ENCODE results near the gene IL1RL2. TPM values are rescaled to one million over a fixed set of nuclear protein-coding genes. Genes with fewer than 3 reads are reported as not detected.

IL1RL2 gene
- total RNA-seq, 1 donor from 2014 or later = 2.6 TPM

DNA sequence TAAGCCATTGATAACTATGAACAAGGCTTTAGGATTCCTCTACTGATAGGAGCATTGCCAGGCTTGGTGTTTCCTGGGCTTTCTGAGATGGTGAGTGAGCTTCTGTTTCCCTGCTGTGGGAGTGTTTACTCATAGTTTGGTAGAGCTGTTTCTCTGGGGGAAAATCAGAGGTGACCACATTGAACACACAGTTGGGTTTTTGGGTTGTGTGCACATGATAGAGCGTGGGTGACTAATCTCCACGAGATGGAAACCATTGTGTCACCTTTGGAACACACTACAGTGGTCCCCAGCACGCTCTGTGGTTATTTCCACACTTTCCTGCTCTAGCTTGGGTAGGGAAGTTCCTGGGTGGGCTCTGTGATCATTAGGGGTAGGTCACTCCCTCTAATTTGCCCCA lies 38.9 kb upstream of the IL1RL2 start:
- DNase-seq (ENCODE audit: low read depth) = no peak
- TF ChIP-seq CTCF (conservative IDR thresholded peaks at IDR 0.05; ENCODE audit: low read depth, low read length) = no peak
- H3K4me3 ChIP-seq (ENCODE audit: low read depth, low read length) = no peak overlapping the region

- no peak for DNase-seq (ENCODE audit: low read depth)
- no peak overlapping the region for H3K4me3 ChIP-seq (ENCODE audit: low read depth, low read length)
- no peak for TF ChIP-seq CTCF (conservative IDR thresholded peaks at IDR 0.05; ENCODE audit: low read depth, low read length)
These were observed 37.6 kb upstream of the IL1RL2 start for GRCh38 chr2:102149243-102149642.

- no peak for TF ChIP-seq CTCF (conservative IDR thresholded peaks at IDR 0.05; ENCODE audit: low read depth, low read length)
- no peak overlapping the region for H3K4me3 ChIP-seq (ENCODE audit: low read depth, low read length)
- no peak for DNase-seq (ENCODE audit: low read depth)
These were observed 37.0 kb upstream of the IL1RL2 start for GRCh38 chr2:102149644-102150455.

GRCh38 chr2:102154364-102154763 lies 32.5 kb upstream of the IL1RL2 start:
- H3K4me3 ChIP-seq (ENCODE audit: low read depth, low read length) = no peak overlapping the region
- DNase-seq (ENCODE audit: low read depth) = no peak
- no peak for TF ChIP-seq CTCF (conservative IDR thresholded peaks at IDR 0.05; ENCODE audit: low read depth, low read length)

GRCh38 chr2:102154946-102155702 lies 31.7 kb upstream of the IL1RL2 start:
- TF ChIP-seq CTCF (conservative IDR thresholded peaks at IDR 0.05; ENCODE audit: low read depth, low read length) = no peak
- DNase-seq (ENCODE audit: low read depth) = no peak

DNA sequence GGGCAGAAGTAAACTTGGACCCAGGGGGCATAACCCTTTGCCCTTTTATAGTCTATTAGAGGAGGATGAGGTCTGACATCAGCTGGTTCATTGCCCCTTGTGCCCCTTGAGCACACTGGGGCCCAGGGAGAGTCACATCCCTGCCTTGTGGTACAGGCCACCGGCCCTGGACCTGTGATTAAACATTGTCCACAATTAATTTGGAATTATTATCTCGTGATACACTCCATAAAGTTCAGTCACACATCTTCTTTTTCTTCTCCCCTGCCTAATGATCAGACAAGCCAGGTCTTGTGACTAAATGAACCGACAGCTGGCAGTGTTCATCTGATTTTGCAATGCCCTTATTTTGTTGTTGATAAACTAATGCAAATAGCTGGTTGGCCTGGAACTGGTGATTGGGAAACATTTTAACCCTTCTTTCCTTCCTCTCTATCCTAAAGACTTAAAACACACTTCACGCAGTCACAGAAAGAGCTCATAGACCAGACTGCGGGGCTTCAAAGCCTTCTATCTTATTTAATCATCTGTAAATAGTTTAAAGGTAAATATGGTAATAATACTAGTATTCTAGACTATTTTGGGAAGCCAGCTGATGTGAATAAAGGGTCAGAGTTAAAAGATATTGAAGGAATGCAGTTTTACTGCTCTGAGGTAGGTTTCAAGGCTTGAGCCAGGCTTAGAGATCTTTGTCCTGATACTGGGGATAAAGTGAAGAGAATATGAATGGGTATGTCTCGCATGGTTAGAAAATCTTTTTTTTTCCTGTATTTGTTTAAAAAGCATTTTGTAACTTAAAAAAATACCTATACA lies 30.9 kb upstream of the IL1RL2 start:
- peak; percentile 79 for DNase-seq (ENCODE audit: low read depth)
- no peak overlapping the region for H3K4me3 ChIP-seq (ENCODE audit: low read depth, low read length)
- TF ChIP-seq CTCF (conservative IDR thresholded peaks at IDR 0.05; ENCODE audit: low read depth, low read length) = no peak

More at GRCh38 chr2:102154946-102155702, 31.7 kb upstream of the IL1RL2 start:
- H3K4me3 ChIP-seq (ENCODE audit: low read depth, low read length) = no peak overlapping the region

Measured in epithelial cell of proximal tubule (primary cell).